Measurements from ENCODE around the gene SGIP1. TPM values are rescaled to one million over a fixed set of nuclear protein-coding genes. Genes with fewer than 3 reads are reported as not detected.

SGIP1 gene
- total and polyA plus RNA-seq, 2 of the 4 experiments (the other 2 are of a cell fraction): 27.1 to 42.7 TPM

DNA sequence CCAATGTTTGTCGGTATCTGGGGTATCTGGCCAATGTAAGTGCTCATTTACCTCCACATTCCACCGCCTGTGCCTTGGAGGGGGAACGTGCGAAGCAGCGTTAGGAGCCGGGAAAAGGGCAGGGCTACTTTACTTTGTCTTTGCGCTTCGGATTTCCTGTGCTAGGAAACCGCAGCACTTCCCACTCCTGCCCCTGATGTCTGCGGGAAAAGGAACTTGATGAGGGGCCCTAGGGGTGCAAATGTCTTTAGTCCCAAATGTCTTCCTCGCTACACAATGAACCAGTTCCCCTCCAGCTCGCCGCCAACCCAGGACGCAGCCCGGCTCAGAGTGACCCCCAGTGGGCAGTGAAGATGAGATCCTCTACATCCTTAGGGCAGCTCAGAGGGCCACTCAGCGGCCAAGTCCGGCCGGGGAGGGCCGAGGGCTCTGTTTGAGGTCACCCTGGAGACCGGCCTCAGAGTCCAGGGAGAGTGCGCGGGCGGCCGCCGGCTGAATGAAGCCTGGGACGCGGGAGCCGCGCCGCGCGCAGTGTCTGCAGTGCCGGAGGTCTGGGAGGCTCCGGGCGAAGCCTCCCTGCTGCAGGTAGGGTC lies 218.1 kb downstream of the SGIP1 start, which contains the start of gene DYNLT5:
Gene DYNLT5, plus strand, starts transcription at position 460 of the 593 bp plus-strand sequence. CDS start 2,200 bp downstream, outside the sequence.
- CTCF ChIA-PET: no interaction called here

More for the DNA sequence above, 218.1 kb downstream of the SGIP1 start, which contains the start of gene DYNLT5:
- peak within 1 kb of the TSS; percentile 32; the same call in 1 of the 2 replicates for H2BK120ac ChIP-seq (ENCODE audit: low read depth, low read length)
- DNase-seq (peak; percentile 43), ATAC-seq (ENCODE audit: low read depth) (peak; percentile 93)
- H2BK20ac ChIP-seq (ENCODE audit: low read depth, low read length): no peak within 1 kb of the TSS
- H3K27me3 ChIP-seq (ENCODE audit: control insufficient read depth, insufficient read depth, low read length): no peaks in the 10 kb centered on the region
- H3K36me3 ChIP-seq (ENCODE audit: control insufficient read depth, insufficient read depth, low read length): no peaks in the 10 kb centered on the region
- no peak within 1 kb of the TSS for H4K5ac ChIP-seq (ENCODE audit: low read depth, low read length)
- BruUV-seq (replicated peaks): no TSS peak
- dilution Hi-C loops (cut with HindIII; ENCODE audit: low sequenced_read_pairs, unreplicated experiment) (no loop called here), in situ Hi-C loops (cut with MboI; ENCODE audit: low sequenced_read_pairs) (loop anchor here (25.0 kb wide), 1 partner anchor 735 kb away; no protein-coding TSS in a partner anchor), intact Hi-C loops (cut with micrococcal nuclease) (no loop called here)
- no peak within 1 kb of the TSS for H2BK5ac ChIP-seq (ENCODE audit: low read depth, low read length, poor library complexity, severe bottlenecking)
- H3K79me1 ChIP-seq (ENCODE audit: low read depth in 1 of 2, low read length in 2 of 2): no peaks in the 10 kb centered on the region; a peak in 1 of 4 replicates
- H4K91ac ChIP-seq (ENCODE audit: insufficient read depth, low read depth, low read length): peak within 1 kb of the TSS; percentile 10
- H3K23ac ChIP-seq (ENCODE audit: low read depth, low read length): peak within 1 kb of the TSS; percentile 64; the same call in 1 of the 2 replicates
- 0 out of 2 replicates have a peak within 1 kb of the TSS, but pooled peaks have one; percentile 5 for H3K9ac ChIP-seq (ENCODE audit: low read depth, low read length)
- TF ChIP-seq RFX5 (IDR thresholded peaks at IDR 0.05; ENCODE audit: low read depth, low read length) (no peak), RAD21 (IDR thresholded peaks at IDR 0.05; ENCODE audit: low read length) (peak; percentile 32), MAZ (IDR thresholded peaks at IDR 0.05; ENCODE audit: borderline replicate concordance, low read depth, low read length) (0 out of 2 replicates have a peak, but pooled peaks have one; percentile 24)
- TF ChIP-seq, protein P1, sequence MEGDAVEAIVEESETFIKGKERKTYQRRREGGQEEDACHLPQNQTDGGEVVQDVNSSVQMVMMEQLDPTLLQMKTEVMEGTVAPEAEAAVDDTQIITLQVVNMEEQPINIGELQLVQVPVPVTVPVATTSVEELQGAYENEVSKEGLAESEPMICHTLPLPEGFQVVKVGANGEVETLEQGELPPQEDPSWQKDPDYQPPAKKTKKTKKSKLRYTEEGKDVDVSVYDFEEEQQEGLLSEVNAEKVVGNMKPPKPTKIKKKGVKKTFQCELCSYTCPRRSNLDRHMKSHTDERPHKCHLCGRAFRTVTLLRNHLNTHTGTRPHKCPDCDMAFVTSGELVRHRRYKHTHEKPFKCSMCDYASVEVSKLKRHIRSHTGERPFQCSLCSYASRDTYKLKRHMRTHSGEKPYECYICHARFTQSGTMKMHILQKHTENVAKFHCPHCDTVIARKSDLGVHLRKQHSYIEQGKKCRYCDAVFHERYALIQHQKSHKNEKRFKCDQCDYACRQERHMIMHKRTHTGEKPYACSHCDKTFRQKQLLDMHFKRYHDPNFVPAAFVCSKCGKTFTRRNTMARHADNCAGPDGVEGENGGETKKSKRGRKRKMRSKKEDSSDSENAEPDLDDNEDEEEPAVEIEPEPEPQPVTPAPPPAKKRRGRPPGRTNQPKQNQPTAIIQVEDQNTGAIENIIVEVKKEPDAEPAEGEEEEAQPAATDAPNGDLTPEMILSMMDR (conservative IDR thresholded peaks at IDR 0.05; ENCODE audit: low read depth, low read length): peak; percentile 31; the same call in 1 of the 2 replicates
- POLR2A ChIA-PET (ENCODE audit: unreplicated experiment): no interaction called here
- H2BK15ac ChIP-seq (ENCODE audit: low read depth, low read length): no peak within 1 kb of the TSS; the same call in 2 of the 3 replicates
- peak within 1 kb of the TSS; percentile 91 for H2AFZ ChIP-seq (replicated peaks; ENCODE audit: low read length, poor library complexity)
- no CpG with 5 or more reads among the region's 35 CpGs for WGBS, 2 experiments (ENCODE audit: extremely low coverage in 2 of 2, insufficient read length in 1 of 2)
- no peaks in the 10 kb centered on the region; the same call in 1 of the 2 replicates for H4K20me1 ChIP-seq (ENCODE audit: insufficient read depth, low read length)
- peak within 1 kb of the TSS; percentile 92 for H3K4me2 ChIP-seq (ENCODE audit: low read depth, low read length)
- no peak within 1 kb of the TSS for H3K27ac ChIP-seq (ENCODE audit: insufficient read depth, low read length)
- peaks cover 8% of the 10 kb centered on the region for H3K9me1 ChIP-seq (ENCODE audit: insufficient read depth, low read length)
- H3K9me3 ChIP-seq (ENCODE audit: control insufficient read depth, insufficient read depth, low read length): no peaks in the 10 kb centered on the region
- no peak within 1 kb of the TSS; the same call in 1 of the 2 replicates for H2AK5ac ChIP-seq (ENCODE audit: low read depth, low read length)
- peak within 1 kb of the TSS; percentile 18; the same call in 1 of the 2 replicates for H3K4ac ChIP-seq (ENCODE audit: low read depth, low read length)
- no peak within 1 kb of the TSS for H3K18ac ChIP-seq (ENCODE audit: low read depth, low read length)
- H3K4me1 ChIP-seq (ENCODE audit: control insufficient read depth, insufficient read depth, low read length): peaks cover 8% of the 10 kb centered on the region
- peak within 1 kb of the TSS; percentile 82 for H2AK9ac ChIP-seq (replicated peaks; ENCODE audit: low read depth, low read length, poor library complexity)
- peak within 1 kb of the TSS; percentile 42; the same call in 1 of the 2 replicates for H3K14ac ChIP-seq (replicated peaks; ENCODE audit: low read depth, low read length)
- H4K8ac ChIP-seq (ENCODE audit: low read depth in 2 of 2, low read length in 2 of 2): peak within 1 kb of the TSS in 1 of 2 experiments; percentile 65; a peak in 2 of 4 replicates
- no peak within 1 kb of the TSS for H3K56ac ChIP-seq (ENCODE audit: extremely low read depth, insufficient read depth, low read length)
- H3K4me3 ChIP-seq (ENCODE audit: insufficient read depth, low read depth, low read length): peak within 1 kb of the TSS; percentile 36

All from IMR-90 (cell line).